ENCODE results near the gene TEX2.
"Not testable (repeated sequence)": the region's sequence is repeated elsewhere in the genome, so short reads cannot be mapped to it uniquely, and the experiment has no call there.

TEX2 gene

GRCh38 chr17:64139542-64139941 is 123.5 kb downstream of the TEX2 start:
- DNase-seq (ENCODE audit: low read depth): no peak

- no peak for DNase-seq (ENCODE audit: low read depth)
Measured at GRCh38 chr17:64138441-64138840, 124.6 kb downstream of the TEX2 start.

GRCh38 chr17:64135000-64135399 is 128.1 kb downstream of the TEX2 start:
- DNase-seq (ENCODE audit: low read depth): no peak

- no peak for DNase-seq (ENCODE audit: low read depth)
Measured at GRCh38 chr17:64134216-64134970, 128.7 kb downstream of the TEX2 start.

- DNase-seq (ENCODE audit: low read depth): no peak
Measured at GRCh38 chr17:64133546-64134215, 129.4 kb downstream of the TEX2 start.

- DNase-seq (ENCODE audit: low read depth): no peak
Measured at GRCh38 chr17:64131606-64132270, 131.3 kb downstream of the TEX2 start.

- DNase-seq (ENCODE audit: low read depth): no peak
Measured at GRCh38 chr17:64130559-64131001, 132.5 kb downstream of the TEX2 start.

GRCh38 chr17:64129765-64130558 is 133.1 kb downstream of the TEX2 start, which contains the start of gene ERN1:
Gene ERN1, minus strand, starts transcription at chr17:64130144. Its CDS starts 115 bp downstream, at chr17:64130029.
- DNase-seq (ENCODE audit: low read depth): peak; percentile 88

GRCh38 chr17:64129515-64129764 is 133.6 kb downstream of the TEX2 start:
- DNase-seq (ENCODE audit: low read depth): no peak

GRCh38 chr17:64128787-64129514 is 134.1 kb downstream of the TEX2 start:
- no peak for DNase-seq (ENCODE audit: low read depth)

- no peak for DNase-seq (ENCODE audit: low read depth)
Measured at GRCh38 chr17:64126918-64127317, 136.1 kb downstream of the TEX2 start.

- no peak for DNase-seq (ENCODE audit: low read depth)
Measured at GRCh38 chr17:64125937-64126336, 137.1 kb downstream of the TEX2 start.

- no peak for DNase-seq (ENCODE audit: low read depth)
Measured at GRCh38 chr17:64124609-64125008, 138.5 kb downstream of the TEX2 start.

- DNase-seq (ENCODE audit: low read depth): no peak
Measured at GRCh38 chr17:64123114-64123513, 139.9 kb downstream of the TEX2 start.

GRCh38 chr17:64120972-64121786 is 141.9 kb downstream of the TEX2 start:
- not testable (repeated sequence) for DNase-seq (ENCODE audit: low read depth)

GRCh38 chr17:64120159-64120810 is 142.8 kb downstream of the TEX2 start:
- no peak for DNase-seq (ENCODE audit: low read depth)

GRCh38 chr17:64117981-64118979 is 144.8 kb downstream of the TEX2 start:
- DNase-seq (ENCODE audit: low read depth): no peak

GRCh38 chr17:64115822-64116534 is 147.1 kb downstream of the TEX2 start:
- DNase-seq (ENCODE audit: low read depth): no peak
